Left colon (tissue), 2 donors: ENCODE data around the gene B3GLCT. TPM values are rescaled to one million over a fixed set of nuclear protein-coding genes. Genes with fewer than 3 reads are reported as not detected.
"Not testable (repeated sequence)": the region's sequence is repeated elsewhere in the genome, so short reads cannot be mapped to it uniquely, and the experiment has no call there.

Source experiments
- ATAC-seq: fragments of 200-7000 bp; cut with Tn5 transposase; one replicate; pipeline ENCODE4 v1.9.1; 2020; ENCODE audit warnings: mild to moderate bottlenecking, moderate library complexity
- DNase-seq, 2 donors: peaks; one replicate each; pipeline ENCODE4 v3.0.0-alpha.2; 2020
- intact Hi-C, 2 donors: fragments of 100-400 bp; cut with DNase I in 1 of 2; cut with micrococcal nuclease in 1 of 2; formaldehyde crosslinking; loops; one replicate each; pipeline versions ENCODE4 v1.11.2 to v1.14.0; 2022; cut with DNase I, micrococcal nuclease
- total RNA-seq, 2 donors: library from RNA; stranded (reverse); fragmentation: NEBNext Ultra II Directional; extraction: Animal tissue kit (Norgen Biotek cat#: 25700); gene quantifications; one replicate each; pipeline ENCODE4 v1.2.1, GENCODE V29; 2021
- donor health status: DM: no; HTN: no; CAD: no.
- donor health status: DM: yes; HTN: yes; CAD: no.

The B3GLCT gene
- total RNA-seq, 2 donors from 2014 or later: 3.9 to 5.0 TPM

- DNase-seq (no peak), ATAC-seq (no peak)
- intact Hi-C loops: no loop called here
Observed at GRCh38 chr13:31327182-31327860, 127.5 kb downstream of the B3GLCT start.

GRCh38 chr13:31328549-31329235 lies 128.9 kb downstream of the B3GLCT start:
- DNase-seq (no peak), ATAC-seq (no peak)
- intact Hi-C loops: no loop called here

- ATAC-seq: no peak
- intact Hi-C loops: no loop called here
- no peak for DNase-seq
Observed at GRCh38 chr13:31330236-31330635, 130.5 kb downstream of the B3GLCT start.

- no peak for DNase-seq
- intact Hi-C loops: no loop called here
- no peak for ATAC-seq
Observed at GRCh38 chr13:31331068-31331467, 131.3 kb downstream of the B3GLCT start.

GRCh38 chr13:31334547-31334946 lies 134.8 kb downstream of the B3GLCT start:
- intact Hi-C loops: no loop called here
- ATAC-seq: no peak
- DNase-seq: no peak

- intact Hi-C loops: no loop called here
- peak in 1 of 2 donors; percentile 12 for DNase-seq
- ATAC-seq: peak; percentile 90
Observed at GRCh38 chr13:31334994-31335557, 135.3 kb downstream of the B3GLCT start.

- intact Hi-C loops, ATAC-seq, DNase-seq: not testable (repeated sequence)
Observed at GRCh38 chr13:31339616-31340015, 139.8 kb downstream of the B3GLCT start.

GRCh38 chr13:31340848-31341247 lies 141.1 kb downstream of the B3GLCT start:
- ATAC-seq, intact Hi-C loops, DNase-seq: not testable (repeated sequence)

- intact Hi-C loops: no loop called here
- ATAC-seq (no peak), DNase-seq (no peak)
Observed at GRCh38 chr13:31346891-31347290, 147.1 kb downstream of the B3GLCT start.

GRCh38 chr13:31349156-31349555 lies 149.4 kb downstream of the B3GLCT start:
- intact Hi-C loops: no loop called here
- ATAC-seq: no peak
- no peak for DNase-seq

GRCh38 chr13:31350560-31350959 lies 150.8 kb downstream of the B3GLCT start:
- DNase-seq: no peak
- intact Hi-C loops: no loop called here
- ATAC-seq: no peak

GRCh38 chr13:31351376-31351775 lies 151.6 kb downstream of the B3GLCT start:
- intact Hi-C loops: no loop called here
- DNase-seq (no peak), ATAC-seq (no peak)

GRCh38 chr13:31352467-31352866 lies 152.7 kb downstream of the B3GLCT start:
- ATAC-seq: no peak
- DNase-seq: no peak
- intact Hi-C loops: no loop called here

- intact Hi-C loops: no loop called here
- ATAC-seq (no peak), DNase-seq (no peak)
Observed at GRCh38 chr13:31355001-31355400, 155.2 kb downstream of the B3GLCT start.

GRCh38 chr13:31356991-31357390 lies 157.2 kb downstream of the B3GLCT start:
- ATAC-seq (no peak), DNase-seq (no peak)
- intact Hi-C loops: no loop called here

GRCh38 chr13:31357581-31357980 lies 157.8 kb downstream of the B3GLCT start:
- DNase-seq (no peak), ATAC-seq (no peak)
- intact Hi-C loops: no loop called here

- no peak for ATAC-seq
- intact Hi-C loops: no loop called here
Observed at GRCh38 chr13:31361673-31362072, 161.9 kb downstream of the B3GLCT start.

GRCh38 chr13:31365630-31366029 lies 165.9 kb downstream of the B3GLCT start:
- intact Hi-C loops: no loop called here
- ATAC-seq (no peak), DNase-seq (no peak)

More at GRCh38 chr13:31361673-31362072, 161.9 kb downstream of the B3GLCT start:
- DNase-seq: no peak

GRCh38 chr13:31367410-31367809 lies 167.6 kb downstream of the B3GLCT start:
- intact Hi-C loops: no loop called here
- ATAC-seq (no peak), DNase-seq (no peak)

GRCh38 chr13:31369213-31369612 lies 169.4 kb downstream of the B3GLCT start:
- no peak for ATAC-seq

More at GRCh38 chr13:31369213-31369612, 169.4 kb downstream of the B3GLCT start:
- no peak for DNase-seq
- intact Hi-C loops: no loop called here
